CD4-positive, alpha-beta memory T cell (primary cell): ENCODE results near the gene NUBP2. TPM values are rescaled to one million over a fixed set of nuclear protein-coding genes. Genes with fewer than 3 reads are reported as not detected.

Experiments
- CTCF ChIA-PET: fragments of 350-600 bp; sonication (Branson Sonifier 250); formaldehyde crosslinking; loops from one replicate; lab custom pipeline; 2021; ENCODE audit warnings: inconsistent platforms; ENCODE audit not compliant: partially characterized antibody; lab: Charles Lee
- POLR2A ChIA-PET: fragments of 350-600 bp; sonication (Branson Sonifier 250); formaldehyde crosslinking; loops from one replicate; lab custom pipeline; 2021; ENCODE audit not compliant: partially characterized antibody; lab: Charles Lee
- DNase-seq, 5 donors: peaks; one replicate each; pipeline versions ENCODE4 v3.0.0 to v3.0.0-alpha.2; 2020 to 2022; ENCODE audit warnings: mixed read lengths in 1 of 5
- H3K27ac ChIP-seq: one replicate; pipeline ENCODE4 v1.7.0; 2013; ENCODE audit warnings: low read depth, low read length
- H3K27me3 ChIP-seq: 2 replicates; pipeline ENCODE4 v1.7.0; 2013; ENCODE audit warnings: mild to moderate bottlenecking, low read length, moderate library complexity; ENCODE audit not compliant: insufficient read depth
- H3K36me3 ChIP-seq: 2 replicates; pipeline ENCODE4 v1.7.0; 2013; ENCODE audit warnings: mild to moderate bottlenecking, low read length, moderate library complexity; ENCODE audit not compliant: insufficient read depth
- H3K4me1 ChIP-seq: 2 replicates; pipeline ENCODE4 v1.7.0; 2013; ENCODE audit warnings: mild to moderate bottlenecking, low read length, moderate library complexity; ENCODE audit not compliant: insufficient read depth
- H3K4me3 ChIP-seq, 2 donors: one replicate each; pipeline ENCODE4 v1.7.0; 2013; ENCODE audit warnings: low read length in 2 of 2, mild to moderate bottlenecking in 1 of 2
- H3K9me3 ChIP-seq, 2 donors: one replicate each; pipeline ENCODE4 v1.7.0; 2013; ENCODE audit warnings: low read length in 2 of 2, control low read depth in 1 of 2; ENCODE audit not compliant: control insufficient read depth in 1 of 2
- H3K27ac Mint-ChIP-seq, 7 donors: one replicate each; pipeline ENCODE4 v1.8.0; 2020 to 2021; ENCODE audit warnings: mixed read lengths in 7 of 7, mild to moderate bottlenecking in 6 of 7, inconsistent platforms in 3 of 7, moderate library complexity in 3 of 7
- H3K27me3 Mint-ChIP-seq, 2 donors: one replicate each; pipeline ENCODE4 v1.8.0; 2020 to 2021; ENCODE audit warnings: mixed read lengths in 2 of 2
- H3K36me3 Mint-ChIP-seq, 2 donors: one replicate each; pipeline ENCODE4 v1.8.0; 2020 to 2021; ENCODE audit warnings: mixed read lengths in 2 of 2, inconsistent platforms in 1 of 2, mild to moderate bottlenecking in 1 of 2
- H3K4me1 Mint-ChIP-seq, 4 donors: one replicate each; pipeline ENCODE4 v1.8.0; 2020 to 2021; ENCODE audit warnings: mixed read lengths in 4 of 4, mild to moderate bottlenecking in 1 of 4
- H3K4me3 Mint-ChIP-seq, 8 donors: one replicate each; pipeline ENCODE4 v1.8.0; 2020 to 2021; ENCODE audit warnings: mixed read lengths in 8 of 8, mild to moderate bottlenecking in 7 of 8, moderate library complexity in 6 of 8, inconsistent platforms in 3 of 8
- H3K9me3 Mint-ChIP-seq, 8 donors: one replicate each; pipeline ENCODE4 v1.8.0; 2020 to 2021; ENCODE audit warnings: mixed read lengths in 8 of 8, mild to moderate bottlenecking in 5 of 8, inconsistent platforms in 3 of 8, moderate library complexity in 1 of 8
- intact Hi-C: fragments of 100-400 bp; cut with micrococcal nuclease; formaldehyde crosslinking; loops from one replicate; pipeline ENCODE4 v1.15.1; 2023
- polyA plus RNA-seq, 2 donors: library from polyadenylated mRNA; unstranded; fragments of 300-500 nt; fragmentation: Illumina TruSeq; gene quantifications; one replicate each; pipeline ENCODE4 v1.2.3, GENCODE V29; 2021
- total RNA-seq, 2 experiments: library from RNA; stranded (reverse); gene quantifications; one replicate each; pipeline ENCODE4 v1.2.3, GENCODE V29; 2021

The NUBP2 gene
- total and polyA plus RNA-seq, 4 experiments from 2014 or later: 55.9 to 98.9 (median 68.5) TPM

- Mint-ChIP-seq H3K27me3 (no peaks in the 10 kb centered on the region), H3K9me3 (peaks cover 0 to 3% (median 0%) of the 10 kb centered on the region in 8 donors), H3K4me3 (no peak overlapping the region), H3K36me3 (peaks cover 35 to 48% of the 10 kb centered on the region in 2 donors), H3K4me1 (peaks cover 5 to 8% (median 7%) of the 10 kb centered on the region in 4 donors), H3K27ac (no peak overlapping the region)
- H3K4me1 ChIP-seq: no peaks in the 10 kb centered on the region
- POLR2A ChIA-PET: interaction anchor here (1.0 to 1.1 kb wide), 2 partner anchors 358 to 404 kb away, joined by 3 read pairs; partner anchors contain the start of gene PGP
- no peak overlapping the region for H3K4me3 ChIP-seq
- no peak for DNase-seq
- H3K27ac ChIP-seq: no peak overlapping the region
- no peaks in the 10 kb centered on the region for H3K9me3 ChIP-seq
- intact Hi-C loops: no loop called here
- no peaks in the 10 kb centered on the region for H3K27me3 ChIP-seq
- CTCF ChIA-PET: interaction anchor here (0.9 kb wide), 1 partner anchor 105 kb away, joined by 3 read pairs; no protein-coding TSS in a partner anchor
- H3K36me3 ChIP-seq: peaks cover 41% of the 10 kb centered on the region
These were observed 27.8 kb downstream of the NUBP2 start for GRCh38 chr16:1810536-1810935.

- Histone ChIP-seq H3K4me1 (no peaks in the 10 kb centered on the region), H3K27me3 (no peaks in the 10 kb centered on the region), H3K27ac (no peak overlapping the region), H3K9me3 (no peaks in the 10 kb centered on the region), H3K4me3 (no peak overlapping the region), H3K36me3 (peaks cover 41% of the 10 kb centered on the region)
- ChIA-PET CTCF (interaction anchor here (1.6 kb wide), 1 partner anchor 30 kb away, joined by 5 read pairs; the partner anchor contains the start of genes NUBP2 and SPSB3), POLR2A (interaction anchor here (2.1 kb wide), 1 partner anchor 12 kb away, joined by 5 read pairs; no protein-coding TSS in a partner anchor)
- no peak overlapping the region for H3K4me3 Mint-ChIP-seq
- DNase-seq: peak; percentile 30 to 57 (median 39)
- H3K27ac Mint-ChIP-seq: peak overlapping the region in 1 of 7 donors; percentile 71
- H3K4me1 Mint-ChIP-seq: peaks cover 5 to 8% (median 7%) of the 10 kb centered on the region in 4 donors
- H3K27me3 Mint-ChIP-seq: no peaks in the 10 kb centered on the region
- peaks cover 19 to 42% of the 10 kb centered on the region in 2 donors for H3K36me3 Mint-ChIP-seq
- H3K9me3 Mint-ChIP-seq: no peaks in the 10 kb centered on the region
- intact Hi-C loops: no loop called here
These were observed 30.0 kb downstream of the NUBP2 start for GRCh38 chr16:1812732-1813163.

- DNase-seq: no peak
- POLR2A ChIA-PET: interaction anchor here (1.1 kb wide), 1 partner anchor 10 kb away, joined by 3 read pairs; no protein-coding TSS in a partner anchor
- CTCF ChIA-PET: no interaction called here
- H3K9me3 ChIP-seq: no peaks in the 10 kb centered on the region
- no peaks in the 10 kb centered on the region for H3K27me3 ChIP-seq
- H3K27ac Mint-ChIP-seq: no peak overlapping the region
- H3K4me3 ChIP-seq: no peak overlapping the region
- intact Hi-C loops: no loop called here
- peaks cover 33% of the 10 kb centered on the region for H3K36me3 ChIP-seq
- H3K27me3 Mint-ChIP-seq: no peaks in the 10 kb centered on the region
- no peaks in the 10 kb centered on the region for H3K4me1 ChIP-seq
- peaks cover 14 to 34% of the 10 kb centered on the region in 2 donors for H3K36me3 Mint-ChIP-seq
- no peaks in the 10 kb centered on the region for H3K9me3 Mint-ChIP-seq
- peaks cover 5 to 8% (median 7%) of the 10 kb centered on the region in 4 donors for H3K4me1 Mint-ChIP-seq
- no peak overlapping the region for H3K27ac ChIP-seq
- H3K4me3 Mint-ChIP-seq: no peak overlapping the region
These were observed 32.7 kb downstream of the NUBP2 start for GRCh38 chr16:1815461-1815860.

GRCh38 chr16:1816396-1817275 lies 33.9 kb downstream of the NUBP2 start:
- no peaks in the 10 kb centered on the region for H3K9me3 ChIP-seq
- no peaks in the 10 kb centered on the region for H3K27me3 Mint-ChIP-seq
- peaks cover 38% of the 10 kb centered on the region for H3K36me3 ChIP-seq
- no peak overlapping the region for H3K27ac Mint-ChIP-seq
- intact Hi-C loops: no loop called here
- CTCF ChIA-PET: no interaction called here
- H3K27me3 ChIP-seq: no peaks in the 10 kb centered on the region
- H3K4me1 Mint-ChIP-seq: peaks cover 5 to 8% (median 7%) of the 10 kb centered on the region in 4 donors
- H3K4me3 Mint-ChIP-seq: no peak overlapping the region
- no peak for DNase-seq
- H3K9me3 Mint-ChIP-seq: no peaks in the 10 kb centered on the region
- no peaks in the 10 kb centered on the region for H3K4me1 ChIP-seq
- POLR2A ChIA-PET: interaction anchor here (1.1 kb wide), 1 partner anchor 9 kb away, joined by 3 read pairs; no protein-coding TSS in a partner anchor
- H3K4me3 ChIP-seq: no peak overlapping the region
- no peak overlapping the region for H3K27ac ChIP-seq
- H3K36me3 Mint-ChIP-seq: peaks cover 14 to 31% of the 10 kb centered on the region in 2 donors

GRCh38 chr16:1817276-1817589 lies 34.5 kb downstream of the NUBP2 start:
- H3K27me3 ChIP-seq: no peaks in the 10 kb centered on the region
- CTCF ChIA-PET: no interaction called here
- H3K4me3 ChIP-seq: no peak overlapping the region
- Mint-ChIP-seq H3K27ac (no peak overlapping the region), H3K9me3 (no peaks in the 10 kb centered on the region), H3K4me3 (peak overlapping the region in 1 of 8 donors; percentile 9), H3K27me3 (no peaks in the 10 kb centered on the region), H3K4me1 (peaks cover 5 to 8% (median 7%) of the 10 kb centered on the region in 4 donors), H3K36me3 (peaks cover 14 to 31% of the 10 kb centered on the region in 2 donors)
- DNase-seq: no peak
- no peaks in the 10 kb centered on the region for H3K9me3 ChIP-seq
- POLR2A ChIA-PET: no interaction called here
- no peaks in the 10 kb centered on the region for H3K4me1 ChIP-seq
- H3K36me3 ChIP-seq: peaks cover 43% of the 10 kb centered on the region
- intact Hi-C loops: no loop called here
- no peak overlapping the region for H3K27ac ChIP-seq

GRCh38 chr16:1817716-1818115 lies 35.0 kb downstream of the NUBP2 start:
- intact Hi-C loops: no loop called here

GRCh38 chr16:1818204-1818872 lies 35.6 kb downstream of the NUBP2 start:
- no peaks in the 10 kb centered on the region for H3K27me3 Mint-ChIP-seq
- Histone ChIP-seq H3K36me3 (peaks cover 49% of the 10 kb centered on the region), H3K9me3 (no peaks in the 10 kb centered on the region), H3K27ac (no peak overlapping the region), H3K4me1 (no peaks in the 10 kb centered on the region), H3K27me3 (no peaks in the 10 kb centered on the region), H3K4me3 (no peak overlapping the region)
- intact Hi-C loops: no loop called here
- H3K4me3 Mint-ChIP-seq: no peak overlapping the region
- H3K36me3 Mint-ChIP-seq: peaks cover 10 to 30% of the 10 kb centered on the region in 2 donors
- H3K27ac Mint-ChIP-seq: no peak overlapping the region
- H3K9me3 Mint-ChIP-seq: no peaks in the 10 kb centered on the region
- peaks cover 2 to 5% (median 3%) of the 10 kb centered on the region in 4 donors for H3K4me1 Mint-ChIP-seq
- DNase-seq: no peak
- ChIA-PET CTCF (no interaction called here), POLR2A (no interaction called here)

More at GRCh38 chr16:1817716-1818115, 35.0 kb downstream of the NUBP2 start:
- CTCF ChIA-PET: no interaction called here
- Histone ChIP-seq H3K36me3 (peaks cover 47% of the 10 kb centered on the region), H3K27ac (no peak overlapping the region), H3K4me3 (no peak overlapping the region), H3K27me3 (no peaks in the 10 kb centered on the region), H3K9me3 (no peaks in the 10 kb centered on the region), H3K4me1 (no peaks in the 10 kb centered on the region)
- POLR2A ChIA-PET: no interaction called here
- no peaks in the 10 kb centered on the region for H3K9me3 Mint-ChIP-seq
- H3K27ac Mint-ChIP-seq: no peak overlapping the region
- no peaks in the 10 kb centered on the region for H3K27me3 Mint-ChIP-seq
- DNase-seq: no peak
- no peak overlapping the region for H3K4me3 Mint-ChIP-seq
- H3K4me1 Mint-ChIP-seq: peaks cover 5 to 8% (median 7%) of the 10 kb centered on the region in 4 donors
- H3K36me3 Mint-ChIP-seq: peaks cover 14 to 34% of the 10 kb centered on the region in 2 donors
